Measurements from ENCODE around the gene MAP3K7. TPM values are rescaled to one million over a fixed set of nuclear protein-coding genes. Genes with fewer than 3 reads are reported as not detected.

MAP3K7 gene
- total and polyA plus RNA-seq, 2 experiments from 2014 or later: 21.5 to 40.3 TPM

- no peaks in the 10 kb centered on the region for H3K9me2 ChIP-seq (replicated peaks; ENCODE audit: insufficient read depth)
- H3K9me3 ChIP-seq (ENCODE audit: low read depth): no peaks in the 10 kb centered on the region
- WGBS (ENCODE audit: low lambda C conversion rate, missing lambda C conversion rate): 100% methylated on average over 3 of the region's 3 CpGs
- no peak overlapping the region for H3K4me2 ChIP-seq
- no peak for DNase-seq (ENCODE audit: low spot score)
- no peak overlapping the region for H2AFZ ChIP-seq
- no peaks in the 10 kb centered on the region for H3K4me1 ChIP-seq (ENCODE audit: insufficient read depth)
- no peak overlapping the region for H3K27ac ChIP-seq
- H3K79me2 ChIP-seq: no peaks in the 10 kb centered on the region
- TF ChIP-seq EZH2 (IDR thresholded peaks at IDR 0.05; ENCODE audit: borderline replicate concordance) (no peak), EZH2phosphoT487 (IDR thresholded peaks at IDR 0.05; ENCODE audit: low read depth, severe bottlenecking, unreplicated experiment) (no peak)
- TF ChIP-seq, protein P1, sequence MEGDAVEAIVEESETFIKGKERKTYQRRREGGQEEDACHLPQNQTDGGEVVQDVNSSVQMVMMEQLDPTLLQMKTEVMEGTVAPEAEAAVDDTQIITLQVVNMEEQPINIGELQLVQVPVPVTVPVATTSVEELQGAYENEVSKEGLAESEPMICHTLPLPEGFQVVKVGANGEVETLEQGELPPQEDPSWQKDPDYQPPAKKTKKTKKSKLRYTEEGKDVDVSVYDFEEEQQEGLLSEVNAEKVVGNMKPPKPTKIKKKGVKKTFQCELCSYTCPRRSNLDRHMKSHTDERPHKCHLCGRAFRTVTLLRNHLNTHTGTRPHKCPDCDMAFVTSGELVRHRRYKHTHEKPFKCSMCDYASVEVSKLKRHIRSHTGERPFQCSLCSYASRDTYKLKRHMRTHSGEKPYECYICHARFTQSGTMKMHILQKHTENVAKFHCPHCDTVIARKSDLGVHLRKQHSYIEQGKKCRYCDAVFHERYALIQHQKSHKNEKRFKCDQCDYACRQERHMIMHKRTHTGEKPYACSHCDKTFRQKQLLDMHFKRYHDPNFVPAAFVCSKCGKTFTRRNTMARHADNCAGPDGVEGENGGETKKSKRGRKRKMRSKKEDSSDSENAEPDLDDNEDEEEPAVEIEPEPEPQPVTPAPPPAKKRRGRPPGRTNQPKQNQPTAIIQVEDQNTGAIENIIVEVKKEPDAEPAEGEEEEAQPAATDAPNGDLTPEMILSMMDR (IDR thresholded peaks at IDR 0.05; ENCODE audit: poor library complexity): no peak
- no peaks in the 10 kb centered on the region for H3K36me3 ChIP-seq (replicated peaks; ENCODE audit: insufficient read depth, low read depth)
- H4K20me1 ChIP-seq (ENCODE audit: insufficient read depth, poor library complexity, severe bottlenecking): no peaks in the 10 kb centered on the region
- no peaks in the 10 kb centered on the region for H3K27me3 ChIP-seq
- no peak overlapping the region for H3K4me3 ChIP-seq
Measured at GRCh38 chr6:90545448-90545847, 41.4 kb downstream of the MAP3K7 start.

- WGBS (ENCODE audit: low lambda C conversion rate, missing lambda C conversion rate): 98% methylated on average over 4 of the region's 4 CpGs
Measured at GRCh38 chr6:90544741-90545140, 42.1 kb downstream of the MAP3K7 start.

GRCh38 chr6:90544081-90544480 lies 42.8 kb downstream of the MAP3K7 start:
- no peaks in the 10 kb centered on the region for H3K36me3 ChIP-seq (replicated peaks; ENCODE audit: insufficient read depth, low read depth)
- DNase-seq (ENCODE audit: low spot score): no peak
- TF ChIP-seq EZH2 (IDR thresholded peaks at IDR 0.05; ENCODE audit: borderline replicate concordance) (no peak), EZH2phosphoT487 (IDR thresholded peaks at IDR 0.05; ENCODE audit: low read depth, severe bottlenecking, unreplicated experiment) (no peak)
- TF ChIP-seq, protein P1 (IDR thresholded peaks at IDR 0.05; ENCODE audit: poor library complexity): no peak
- H2AFZ ChIP-seq: no peak overlapping the region
- H3K27me3 ChIP-seq: no peaks in the 10 kb centered on the region
- no peaks in the 10 kb centered on the region for H4K20me1 ChIP-seq (ENCODE audit: insufficient read depth, poor library complexity, severe bottlenecking)
- no peak overlapping the region for H3K4me3 ChIP-seq
- no peak overlapping the region for H3K4me2 ChIP-seq
- H3K4me1 ChIP-seq (ENCODE audit: insufficient read depth): no peaks in the 10 kb centered on the region
- no peaks in the 10 kb centered on the region for H3K9me3 ChIP-seq (ENCODE audit: low read depth)
- no peaks in the 10 kb centered on the region for H3K9me2 ChIP-seq (replicated peaks; ENCODE audit: insufficient read depth)
- no peak overlapping the region for H3K27ac ChIP-seq
- H3K79me2 ChIP-seq: no peaks in the 10 kb centered on the region

More at GRCh38 chr6:90544741-90545140, 42.1 kb downstream of the MAP3K7 start:
- Histone ChIP-seq H3K9me2 (replicated peaks; ENCODE audit: insufficient read depth) (no peaks in the 10 kb centered on the region), H3K79me2 (no peaks in the 10 kb centered on the region), H3K36me3 (replicated peaks; ENCODE audit: insufficient read depth, low read depth) (no peaks in the 10 kb centered on the region), H3K9me3 (ENCODE audit: low read depth) (no peaks in the 10 kb centered on the region), H2AFZ (no peak overlapping the region), H3K27me3 (no peaks in the 10 kb centered on the region), H3K4me2 (no peak overlapping the region), H3K27ac (no peak overlapping the region), H3K4me1 (ENCODE audit: insufficient read depth) (no peaks in the 10 kb centered on the region), H4K20me1 (ENCODE audit: insufficient read depth, poor library complexity, severe bottlenecking) (no peaks in the 10 kb centered on the region), H3K4me3 (no peak overlapping the region)
- DNase-seq (ENCODE audit: low spot score): no peak
- TF ChIP-seq EZH2phosphoT487 (IDR thresholded peaks at IDR 0.05; ENCODE audit: low read depth, severe bottlenecking, unreplicated experiment): no peak
- TF ChIP-seq, protein P1 (IDR thresholded peaks at IDR 0.05; ENCODE audit: poor library complexity): no peak
- TF ChIP-seq EZH2 (IDR thresholded peaks at IDR 0.05; ENCODE audit: borderline replicate concordance): no peak

- no peaks in the 10 kb centered on the region for H4K20me1 ChIP-seq (ENCODE audit: insufficient read depth, poor library complexity, severe bottlenecking)
- 91% methylated on average over 3 of the region's 3 CpGs for WGBS (ENCODE audit: low lambda C conversion rate, missing lambda C conversion rate)
- no peak for DNase-seq (ENCODE audit: low spot score)
- no peak overlapping the region for H2AFZ ChIP-seq
- H3K4me1 ChIP-seq (ENCODE audit: insufficient read depth): no peaks in the 10 kb centered on the region
- no peaks in the 10 kb centered on the region for H3K36me3 ChIP-seq (replicated peaks; ENCODE audit: insufficient read depth, low read depth)
- no peaks in the 10 kb centered on the region for H3K9me3 ChIP-seq (ENCODE audit: low read depth)
- H3K27ac ChIP-seq: no peak overlapping the region
- H3K9me2 ChIP-seq (replicated peaks; ENCODE audit: insufficient read depth): no peaks in the 10 kb centered on the region
- H3K4me2 ChIP-seq: no peak overlapping the region
- TF ChIP-seq EZH2 (IDR thresholded peaks at IDR 0.05; ENCODE audit: borderline replicate concordance) (no peak), EZH2phosphoT487 (IDR thresholded peaks at IDR 0.05; ENCODE audit: low read depth, severe bottlenecking, unreplicated experiment) (no peak)
- TF ChIP-seq, protein P1 (IDR thresholded peaks at IDR 0.05; ENCODE audit: poor library complexity): no peak
- no peaks in the 10 kb centered on the region for H3K79me2 ChIP-seq
- no peak overlapping the region for H3K4me3 ChIP-seq
- no peaks in the 10 kb centered on the region for H3K27me3 ChIP-seq
Measured at GRCh38 chr6:90541221-90541620, 45.7 kb downstream of the MAP3K7 start.

All from hepatocyte (in vitro differentiated cells).